PC-9 (cell line): ENCODE data around the gene BAIAP2L1.

Experiments used
- EZH2 ChIP-seq: fragments of 200-600 bp; sonication (generic); IDR thresholded peaks from 2 replicates; pipeline ENCODE4 v1.8.0; 2017; ENCODE audit warnings: antibody characterized with exemption, low read depth
- TF ChIP-seq, protein P1 (sequence below): fragments of 200-600 bp; sonication (generic); conservative IDR thresholded peaks from 2 replicates; pipeline ENCODE4 v1.6.1; 2017; ENCODE audit warnings: mixed run types, antibody characterized with exemption, mild to moderate bottlenecking, moderate library complexity

DNA sequence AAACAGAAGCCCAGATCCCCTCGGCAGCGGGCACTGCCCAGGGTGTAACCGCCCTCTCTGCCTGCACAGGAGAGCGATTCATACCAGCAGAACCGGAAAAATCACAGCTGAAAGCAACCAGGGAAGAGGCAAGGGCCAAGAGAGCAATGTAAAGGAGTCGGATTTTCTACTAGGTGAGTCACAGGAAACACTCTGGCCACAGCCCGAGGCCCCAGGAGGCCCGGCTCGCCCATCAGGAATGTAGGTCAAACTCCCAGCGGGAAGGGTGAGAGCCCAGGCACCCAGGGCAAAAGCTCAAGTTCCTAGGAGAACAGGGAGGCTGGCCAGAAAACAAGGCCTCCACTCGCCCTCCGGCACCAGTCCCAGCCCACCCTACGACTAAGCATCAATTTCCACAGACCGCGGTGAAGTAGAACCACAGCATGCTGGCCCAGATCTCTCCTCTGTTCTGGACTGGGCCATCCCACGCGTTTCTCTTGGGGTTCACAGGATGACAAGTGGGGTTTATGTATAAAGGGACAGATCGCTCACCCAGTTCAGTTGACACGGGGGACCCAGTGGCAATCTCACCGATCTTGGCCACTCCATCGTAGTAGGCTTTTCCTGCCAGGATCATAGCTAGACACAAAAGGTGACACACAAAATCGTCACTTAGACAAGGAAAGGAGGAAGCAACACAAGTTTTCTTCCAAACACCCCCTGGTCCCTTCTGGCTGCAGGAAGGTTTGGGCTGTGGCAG is 46.2 kb downstream of the BAIAP2L1 start:
- TF ChIP-seq, protein P1, sequence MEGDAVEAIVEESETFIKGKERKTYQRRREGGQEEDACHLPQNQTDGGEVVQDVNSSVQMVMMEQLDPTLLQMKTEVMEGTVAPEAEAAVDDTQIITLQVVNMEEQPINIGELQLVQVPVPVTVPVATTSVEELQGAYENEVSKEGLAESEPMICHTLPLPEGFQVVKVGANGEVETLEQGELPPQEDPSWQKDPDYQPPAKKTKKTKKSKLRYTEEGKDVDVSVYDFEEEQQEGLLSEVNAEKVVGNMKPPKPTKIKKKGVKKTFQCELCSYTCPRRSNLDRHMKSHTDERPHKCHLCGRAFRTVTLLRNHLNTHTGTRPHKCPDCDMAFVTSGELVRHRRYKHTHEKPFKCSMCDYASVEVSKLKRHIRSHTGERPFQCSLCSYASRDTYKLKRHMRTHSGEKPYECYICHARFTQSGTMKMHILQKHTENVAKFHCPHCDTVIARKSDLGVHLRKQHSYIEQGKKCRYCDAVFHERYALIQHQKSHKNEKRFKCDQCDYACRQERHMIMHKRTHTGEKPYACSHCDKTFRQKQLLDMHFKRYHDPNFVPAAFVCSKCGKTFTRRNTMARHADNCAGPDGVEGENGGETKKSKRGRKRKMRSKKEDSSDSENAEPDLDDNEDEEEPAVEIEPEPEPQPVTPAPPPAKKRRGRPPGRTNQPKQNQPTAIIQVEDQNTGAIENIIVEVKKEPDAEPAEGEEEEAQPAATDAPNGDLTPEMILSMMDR = no peak
- no peak for TF ChIP-seq EZH2
